Right atrium auricular region (tissue), 2 donors: ENCODE data around the gene PANK2. TPM values are rescaled to one million over a fixed set of nuclear protein-coding genes. Genes with fewer than 3 reads are reported as not detected.
"Not testable (repeated sequence)": the region's sequence is repeated elsewhere in the genome, so short reads cannot be mapped to it uniquely, and the experiment has no call there.

ENCODE experiments used
- DNase-seq: peaks from one replicate; pipeline ENCODE4 v3.0.0-alpha.2; 2019; ENCODE audit warnings: low spot score
- H3K27ac ChIP-seq, 2 donors: fragments of 200-600 bp; sonication (generic); 1 replicate in 1 of 2; 2 replicates in 1 of 2; pipeline ENCODE4 v1.5.1; 2016 to 2019
- H3K27me3 ChIP-seq, 2 donors: fragments of 200-600 bp; sonication (generic); one replicate each; pipeline versions ENCODE4 v1.5.1 to v1.6.0; 2017 to 2019
- H3K36me3 ChIP-seq: fragments of 200-600 bp; sonication (generic); one replicate; pipeline ENCODE4 v1.5.1; 2016
- H3K4me1 ChIP-seq, 2 donors: fragments of 200-600 bp; sonication (generic); one replicate each; pipeline versions ENCODE4 v1.5.1 to v1.6.0; 2017 to 2019
- H3K4me3 ChIP-seq, 2 donors: fragments of 200-600 bp; sonication (generic); 1 replicate in 1 of 2; 2 replicates in 1 of 2; pipeline ENCODE4 v1.5.1; 2017 to 2019; ENCODE audit warnings: mild to moderate bottlenecking in 1 of 2, moderate library complexity in 1 of 2
- H3K9me3 ChIP-seq, 2 donors: fragments of 200-600 bp; sonication (generic); one replicate each; pipeline ENCODE4 v1.5.1; 2019
- total RNA-seq, 2 donors: library from RNA; depleted of rRNA; stranded (reverse); fragments of >200 nt; gene quantifications; one replicate each; pipeline ENCODE4 v1.1.0, GENCODE V29; 2016
- TF ChIP-seq, protein P1 (sequence below), 2 donors: fragments of 200-600 bp; sonication (generic); IDR thresholded peaks; one replicate each; pipeline ENCODE4 v1.5.1; 2019; ENCODE audit warnings: antibody characterized with exemption in 2 of 2

Gene PANK2
- total RNA-seq, 2 donors from 2014 or later: 15.5 to 19.5 TPM

- Histone ChIP-seq H3K9me3 (no peaks in the 10 kb centered on the region), H3K36me3 (no peaks in the 10 kb centered on the region), H3K4me3 (no peak overlapping the region), H3K27me3 (no peaks in the 10 kb centered on the region), H3K4me1 (peaks cover 0 to 48% of the 10 kb centered on the region in 2 donors), H3K27ac (peak overlapping the region; percentile 73 to 76)
- TF ChIP-seq, protein P1, sequence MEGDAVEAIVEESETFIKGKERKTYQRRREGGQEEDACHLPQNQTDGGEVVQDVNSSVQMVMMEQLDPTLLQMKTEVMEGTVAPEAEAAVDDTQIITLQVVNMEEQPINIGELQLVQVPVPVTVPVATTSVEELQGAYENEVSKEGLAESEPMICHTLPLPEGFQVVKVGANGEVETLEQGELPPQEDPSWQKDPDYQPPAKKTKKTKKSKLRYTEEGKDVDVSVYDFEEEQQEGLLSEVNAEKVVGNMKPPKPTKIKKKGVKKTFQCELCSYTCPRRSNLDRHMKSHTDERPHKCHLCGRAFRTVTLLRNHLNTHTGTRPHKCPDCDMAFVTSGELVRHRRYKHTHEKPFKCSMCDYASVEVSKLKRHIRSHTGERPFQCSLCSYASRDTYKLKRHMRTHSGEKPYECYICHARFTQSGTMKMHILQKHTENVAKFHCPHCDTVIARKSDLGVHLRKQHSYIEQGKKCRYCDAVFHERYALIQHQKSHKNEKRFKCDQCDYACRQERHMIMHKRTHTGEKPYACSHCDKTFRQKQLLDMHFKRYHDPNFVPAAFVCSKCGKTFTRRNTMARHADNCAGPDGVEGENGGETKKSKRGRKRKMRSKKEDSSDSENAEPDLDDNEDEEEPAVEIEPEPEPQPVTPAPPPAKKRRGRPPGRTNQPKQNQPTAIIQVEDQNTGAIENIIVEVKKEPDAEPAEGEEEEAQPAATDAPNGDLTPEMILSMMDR (IDR thresholded peaks at IDR 0.05): no peak
- no peak for DNase-seq
These were observed 45.4 kb downstream of the PANK2 start for GRCh38 chr20:3934624-3935023.

- TF ChIP-seq, protein P1 (IDR thresholded peaks at IDR 0.05): no peak
- Histone ChIP-seq H3K36me3 (no peaks in the 10 kb centered on the region), H3K9me3 (no peaks in the 10 kb centered on the region), H3K4me3 (peak overlapping the region in 1 of 2 donors; percentile 7), H3K27me3 (no peaks in the 10 kb centered on the region), H3K4me1 (peaks cover 0 to 48% of the 10 kb centered on the region in 2 donors), H3K27ac (peak overlapping the region; percentile 73 to 76)
- no peak for DNase-seq
These were observed 46.2 kb downstream of the PANK2 start for GRCh38 chr20:3935295-3935955.

DNA sequence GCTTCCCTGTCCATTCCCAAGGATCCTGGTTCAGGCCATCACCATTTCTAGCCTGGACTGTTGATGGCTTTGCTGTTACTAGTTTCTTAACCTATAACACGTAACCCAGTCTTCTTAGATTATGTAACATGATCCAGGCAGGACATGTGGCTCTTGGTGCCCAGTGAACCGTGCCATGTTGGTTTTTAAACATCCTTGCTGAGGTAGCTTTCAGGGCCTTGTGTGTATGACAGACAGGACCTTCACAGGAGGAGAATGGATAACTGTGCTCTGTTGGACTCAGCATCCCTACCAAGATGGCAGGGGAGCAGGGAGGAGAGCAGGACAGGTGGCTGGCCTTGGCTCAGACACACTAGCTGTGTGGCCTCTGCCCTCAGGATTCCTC is 46.8 kb downstream of the PANK2 start:
- Histone ChIP-seq H3K27ac (peak overlapping the region; percentile 73 to 76), H3K36me3 (no peaks in the 10 kb centered on the region), H3K4me1 (peaks cover 0 to 48% of the 10 kb centered on the region in 2 donors), H3K9me3 (no peaks in the 10 kb centered on the region), H3K4me3 (no peak overlapping the region), H3K27me3 (no peaks in the 10 kb centered on the region)
- TF ChIP-seq, protein P1 (IDR thresholded peaks at IDR 0.05): no peak
- no peak for DNase-seq

DNA sequence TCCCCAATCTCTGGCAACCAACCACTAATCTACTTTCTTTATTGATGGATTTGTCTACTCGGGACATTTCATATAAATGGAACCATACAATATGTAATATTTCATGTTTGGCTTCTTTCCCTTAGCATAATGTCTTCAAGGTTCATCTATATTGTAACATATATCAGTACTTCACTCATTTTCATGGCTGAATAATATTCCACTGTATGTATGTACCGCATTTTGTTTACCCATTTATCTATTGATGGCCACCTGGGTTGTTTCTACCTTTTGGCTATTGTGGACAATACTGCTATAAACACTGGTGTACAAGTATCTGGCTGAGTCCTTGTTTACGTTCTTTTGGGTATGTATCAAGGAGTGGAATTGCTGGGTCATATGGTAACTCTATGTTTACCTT is 48.4 kb downstream of the PANK2 start:
- H3K4me1 ChIP-seq: peaks cover 0 to 33% of the 10 kb centered on the region in 2 donors
- no peaks in the 10 kb centered on the region for H3K9me3 ChIP-seq
- no peak overlapping the region for H3K4me3 ChIP-seq
- TF ChIP-seq, protein P1 (IDR thresholded peaks at IDR 0.05): no peak
- no peak overlapping the region for H3K27ac ChIP-seq
- no peaks in the 10 kb centered on the region for H3K27me3 ChIP-seq
- DNase-seq: no peak
- H3K36me3 ChIP-seq: no peaks in the 10 kb centered on the region

GRCh38 chr20:3940905-3941304 is 51.7 kb downstream of the PANK2 start:
- Histone ChIP-seq H3K4me3 (no peak overlapping the region), H3K27ac (no peak overlapping the region), H3K36me3 (no peaks in the 10 kb centered on the region), H3K9me3 (no peaks in the 10 kb centered on the region), H3K27me3 (no peaks in the 10 kb centered on the region), H3K4me1 (peaks cover 0 to 2% of the 10 kb centered on the region in 2 donors)
- TF ChIP-seq, protein P1 (IDR thresholded peaks at IDR 0.05): no peak
- no peak for DNase-seq

DNA sequence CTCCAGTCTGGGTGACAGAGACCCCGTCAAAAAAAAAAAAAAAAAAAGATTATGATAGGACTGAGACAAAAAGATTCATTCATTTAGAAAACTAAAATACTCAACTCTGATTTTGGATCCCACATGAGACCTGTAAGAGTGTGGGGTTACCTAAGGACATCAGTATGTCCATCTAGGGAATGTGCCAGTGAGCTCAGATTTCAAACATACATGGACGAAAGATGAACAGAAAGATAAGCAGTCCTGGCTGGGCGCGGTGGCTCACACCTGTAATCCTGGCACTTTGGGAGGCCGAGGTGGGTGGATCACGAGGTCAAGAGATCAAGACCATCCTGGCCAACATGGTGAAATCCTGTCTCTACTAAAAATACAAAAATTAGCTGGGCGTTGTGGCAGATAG is 57.5 kb downstream of the PANK2 start:
- not testable (repeated sequence) for H3K9me3 ChIP-seq, H3K27ac ChIP-seq, H3K4me1 ChIP-seq, H3K27me3 ChIP-seq, DNase-seq, H3K4me3 ChIP-seq, H3K36me3 ChIP-seq
